ENCODE data around the gene RRP12. TPM values are rescaled to one million over a fixed set of nuclear protein-coding genes. Genes with fewer than 3 reads are reported as not detected.
A peak's percentile ranks its signal among the peaks of the same experiment; 100 is the strongest.

RRP12 gene, protein sequence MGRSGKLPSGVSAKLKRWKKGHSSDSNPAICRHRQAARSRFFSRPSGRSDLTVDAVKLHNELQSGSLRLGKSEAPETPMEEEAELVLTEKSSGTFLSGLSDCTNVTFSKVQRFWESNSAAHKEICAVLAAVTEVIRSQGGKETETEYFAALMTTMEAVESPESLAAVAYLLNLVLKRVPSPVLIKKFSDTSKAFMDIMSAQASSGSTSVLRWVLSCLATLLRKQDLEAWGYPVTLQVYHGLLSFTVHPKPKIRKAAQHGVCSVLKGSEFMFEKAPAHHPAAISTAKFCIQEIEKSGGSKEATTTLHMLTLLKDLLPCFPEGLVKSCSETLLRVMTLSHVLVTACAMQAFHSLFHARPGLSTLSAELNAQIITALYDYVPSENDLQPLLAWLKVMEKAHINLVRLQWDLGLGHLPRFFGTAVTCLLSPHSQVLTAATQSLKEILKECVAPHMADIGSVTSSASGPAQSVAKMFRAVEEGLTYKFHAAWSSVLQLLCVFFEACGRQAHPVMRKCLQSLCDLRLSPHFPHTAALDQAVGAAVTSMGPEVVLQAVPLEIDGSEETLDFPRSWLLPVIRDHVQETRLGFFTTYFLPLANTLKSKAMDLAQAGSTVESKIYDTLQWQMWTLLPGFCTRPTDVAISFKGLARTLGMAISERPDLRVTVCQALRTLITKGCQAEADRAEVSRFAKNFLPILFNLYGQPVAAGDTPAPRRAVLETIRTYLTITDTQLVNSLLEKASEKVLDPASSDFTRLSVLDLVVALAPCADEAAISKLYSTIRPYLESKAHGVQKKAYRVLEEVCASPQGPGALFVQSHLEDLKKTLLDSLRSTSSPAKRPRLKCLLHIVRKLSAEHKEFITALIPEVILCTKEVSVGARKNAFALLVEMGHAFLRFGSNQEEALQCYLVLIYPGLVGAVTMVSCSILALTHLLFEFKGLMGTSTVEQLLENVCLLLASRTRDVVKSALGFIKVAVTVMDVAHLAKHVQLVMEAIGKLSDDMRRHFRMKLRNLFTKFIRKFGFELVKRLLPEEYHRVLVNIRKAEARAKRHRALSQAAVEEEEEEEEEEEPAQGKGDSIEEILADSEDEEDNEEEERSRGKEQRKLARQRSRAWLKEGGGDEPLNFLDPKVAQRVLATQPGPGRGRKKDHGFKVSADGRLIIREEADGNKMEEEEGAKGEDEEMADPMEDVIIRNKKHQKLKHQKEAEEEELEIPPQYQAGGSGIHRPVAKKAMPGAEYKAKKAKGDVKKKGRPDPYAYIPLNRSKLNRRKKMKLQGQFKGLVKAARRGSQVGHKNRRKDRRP (N-terminal part only)
- total RNA-seq (10 to 100 TPM; 18.2 to 20.0 TPM), polyA plus RNA-seq (1 to 10 TPM; 6.3 to 7.7 TPM)

DNA sequence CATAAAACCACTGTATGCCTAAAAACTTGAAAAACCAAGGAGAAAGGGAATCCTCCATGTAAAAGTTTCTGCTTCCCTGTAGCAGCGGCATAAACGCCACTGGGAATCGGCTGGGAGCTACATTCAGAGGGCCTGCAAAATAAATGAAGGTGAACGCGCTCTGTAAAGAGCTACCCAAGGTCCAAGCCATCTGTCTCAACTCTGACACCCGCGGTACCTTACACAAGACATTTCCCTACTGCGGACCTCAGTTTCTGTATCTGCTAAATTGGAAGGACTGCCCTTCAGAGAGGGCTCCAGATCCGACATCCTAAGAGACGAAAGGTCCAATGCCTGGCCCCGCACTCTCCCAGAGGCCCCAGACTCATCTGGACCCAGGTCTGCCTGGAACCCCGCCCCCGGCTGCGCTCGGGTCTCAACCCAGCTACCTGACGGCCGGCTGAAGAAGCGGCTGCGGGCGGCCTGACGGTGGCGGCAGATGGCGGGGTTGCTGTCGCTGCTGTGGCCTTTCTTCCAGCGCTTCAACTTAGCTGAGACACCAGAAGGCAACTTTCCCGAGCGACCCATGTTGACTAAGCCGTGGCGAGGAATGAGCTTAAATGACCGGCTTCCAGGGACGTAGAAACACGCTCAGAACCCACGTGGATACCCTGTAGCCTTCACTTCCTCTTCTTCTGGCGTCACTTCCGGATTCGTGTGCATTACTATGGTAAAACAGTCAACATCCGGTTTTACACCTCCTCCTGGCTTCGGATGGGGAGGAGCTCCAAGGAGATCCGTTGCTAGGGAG is at the start of gene RRP12:
TSS of gene RRP12 (minus strand) at position 676 of the 790 bp plus-strand sequence. CDS start at position 567, 109 bp downstream.
- H3K4me3 Mint-ChIP-seq, result peak within 1 kb of the TSS; percentile 95 to 99 (median 96)

DNA sequence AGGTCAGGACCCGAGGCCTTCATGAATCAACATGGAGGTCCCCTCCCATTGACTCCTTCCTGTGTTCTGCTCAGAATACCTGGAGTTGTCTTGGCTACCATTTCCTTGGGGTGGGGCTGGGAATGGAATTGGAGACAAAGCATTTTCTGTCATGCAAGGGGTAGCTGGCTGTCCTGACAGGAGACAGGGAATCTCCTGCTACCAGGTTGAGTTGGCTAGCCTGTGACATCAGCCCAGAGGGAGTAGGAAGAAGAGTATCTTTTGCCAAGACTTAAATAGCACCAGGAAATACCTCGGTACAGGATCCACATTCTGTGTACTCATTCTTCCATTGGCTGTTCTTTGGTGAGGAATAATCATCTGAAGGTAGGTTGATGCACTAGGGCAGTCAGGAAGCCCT is 49.7 kb upstream of the RRP12 start:
- H3K27ac Mint-ChIP-seq, result peak overlapping the region in 5 of 7 donors; percentile 43 to 92 (median 52)
- peaks cover 15% of the 10 kb centered on the region for H3K36me3 ChIP-seq (ENCODE audit: insufficient read depth, low read length)
- peaks cover 0 to 3% (median 0%) of the 10 kb centered on the region in 8 donors for H3K9me3 Mint-ChIP-seq
- peaks cover 15 to 55% (median 39%) of the 10 kb centered on the region in 4 donors for H3K4me1 Mint-ChIP-seq
- no peaks in the 10 kb centered on the region for H3K27me3 ChIP-seq (ENCODE audit: insufficient read depth, low read length)
- peaks cover 24% of the 10 kb centered on the region for H3K4me1 ChIP-seq (ENCODE audit: insufficient read depth, low read length)
- H3K27ac ChIP-seq (ENCODE audit: low read depth, low read length), result no peak overlapping the region
- no peak overlapping the region for H3K4me3 Mint-ChIP-seq
- H3K9me3 ChIP-seq (ENCODE audit: control insufficient read depth in 1 of 2, low read length in 2 of 2), result no peaks in the 10 kb centered on the region
- H3K36me3 Mint-ChIP-seq, result peaks cover 3 to 31% of the 10 kb centered on the region in 2 donors
- ChIA-PET CTCF (ENCODE audit: partially characterized antibody) (no interaction called here), POLR2A (ENCODE audit: partially characterized antibody) (no interaction called here)
- DNase-seq, result no peak
- H3K4me3 ChIP-seq (ENCODE audit: low read length in 2 of 2), result no peak overlapping the region
- intact Hi-C loops (cut with micrococcal nuclease), result no loop called here
- H3K27me3 Mint-ChIP-seq, result no peaks in the 10 kb centered on the region

More for the DNA sequence above, at the start of gene RRP12:
- Histone ChIP-seq H3K36me3 (ENCODE audit: insufficient read depth, low read length) (no peaks in the 10 kb centered on the region), H3K9me3 (ENCODE audit: control insufficient read depth in 1 of 2, low read length in 2 of 2) (no peaks in the 10 kb centered on the region), H3K27ac (ENCODE audit: low read depth, low read length) (peak within 1 kb of the TSS; percentile 88), H3K27me3 (ENCODE audit: insufficient read depth, low read length) (no peaks in the 10 kb centered on the region), H3K4me3 (ENCODE audit: low read length in 2 of 2) (peak within 1 kb of the TSS; percentile 71), H3K4me1 (ENCODE audit: insufficient read depth, low read length) (peaks cover 15% of the 10 kb centered on the region)
- intact Hi-C loops (cut with micrococcal nuclease), result loop anchor here (1.0 to 2.0 kb wide), 7 partner anchors 25 to 240 kb away; partner anchors contain the start of genes ARHGAP19, EXOSC1, FRAT1 and FRAT2
- DNase-seq, result peak; percentile 89 to 97 (median 95)
- peaks cover 6 to 16% of the 10 kb centered on the region in 2 donors for H3K36me3 Mint-ChIP-seq
- POLR2A ChIA-PET (ENCODE audit: partially characterized antibody), result interaction anchor here (0.6 to 2.2 kb wide), 18 partner anchors 8 to 240 kb away, joined by 3 to 28 read pairs (median 4); partner anchors contain the start of genes ARHGAP19, FRAT1, FRAT2 and UBTD1
- CTCF ChIA-PET (ENCODE audit: partially characterized antibody), result interaction anchor here (0.7 to 4.9 kb wide), 15 partner anchors 8 to 286 kb away, joined by 3 to 40 read pairs (median 4); partner anchors contain the start of genes AVPI1 and FRAT1
- peak within 1 kb of the TSS; percentile 94 to 99 (median 99) for H3K27ac Mint-ChIP-seq
- no peaks in the 10 kb centered on the region for H3K27me3 Mint-ChIP-seq
- H3K9me3 Mint-ChIP-seq, result no peaks in the 10 kb centered on the region
- peaks cover 11 to 23% (median 15%) of the 10 kb centered on the region in 4 donors for H3K4me1 Mint-ChIP-seq

DNA sequence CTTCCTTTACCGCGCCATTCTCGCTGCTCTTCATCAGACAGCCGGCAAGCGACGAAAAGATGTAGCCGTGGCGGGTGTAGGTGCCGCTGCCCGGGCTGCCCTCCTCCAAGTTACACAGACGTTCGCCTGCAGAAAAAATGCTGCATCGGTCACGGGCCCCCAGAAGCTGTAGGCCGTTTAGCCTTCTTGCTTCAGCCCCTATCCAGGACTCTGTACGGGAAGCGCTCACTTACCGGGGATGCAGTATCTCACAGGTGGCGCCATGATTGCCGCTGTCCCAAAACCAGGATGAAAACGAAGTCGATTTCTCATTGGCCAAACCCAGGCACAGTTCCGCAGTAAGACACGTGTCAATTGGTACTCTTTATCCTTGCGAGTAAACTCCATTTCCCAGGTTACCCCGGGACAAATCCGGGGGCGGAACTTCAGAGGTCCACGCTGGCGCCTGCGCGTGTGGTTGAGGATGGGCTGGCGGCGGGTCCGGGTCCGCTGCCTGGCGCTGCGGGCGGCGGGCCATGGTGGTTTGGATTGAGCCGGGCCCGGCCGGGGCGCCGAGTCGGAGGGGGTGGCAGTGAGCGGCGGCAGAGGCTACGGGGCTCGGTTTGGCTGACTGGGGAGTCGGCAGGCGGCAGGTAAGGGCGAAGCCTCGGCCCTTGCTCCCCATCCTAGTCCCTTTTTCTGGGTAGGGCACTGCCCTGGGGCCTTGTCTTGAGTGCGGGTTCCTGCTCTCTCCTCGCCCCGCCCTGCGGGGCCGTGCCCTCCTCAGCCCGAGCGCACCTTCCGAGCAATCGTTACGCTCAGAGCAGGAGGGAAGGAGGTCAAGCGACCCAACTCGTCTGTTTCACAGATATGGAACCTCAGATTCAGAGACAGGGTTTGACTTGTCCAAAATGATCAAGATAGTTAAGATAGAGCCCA is 44.8 kb upstream of the RRP12 start, which contains the start of the genes EXOSC1 and ZDHHC16:
TSS of gene EXOSC1 (minus strand) at position 285 of the 918 bp plus-strand sequence. CDS start at position 264, 21 bp downstream.
TSS of gene ZDHHC16 (plus strand) at position 454 of the 918 bp plus-strand sequence. CDS start 5,501 bp downstream, outside the sequence.
- ChIA-PET POLR2A (ENCODE audit: partially characterized antibody) (interaction anchor here (0.9 to 1.5 kb wide), 6 partner anchors 12 to 113 kb away, joined by 3 to 7 read pairs (median 4); no protein-coding TSS in a partner anchor), CTCF (ENCODE audit: partially characterized antibody) (interaction anchor here (0.6 to 2.7 kb wide), 4 partner anchors 27 to 108 kb away, joined by 3 to 15 read pairs (median 6); partner anchors contain the start of gene RRP12)
- Mint-ChIP-seq H3K27me3 (no peaks in the 10 kb centered on the region), H3K4me1 (peaks cover 23 to 59% (median 48%) of the 10 kb centered on the region in 4 donors), H3K27ac (peak within 1 kb of the TSS; percentile 86 to 97 (median 95)), H3K9me3 (peaks cover 0 to 3% (median 0%) of the 10 kb centered on the region in 8 donors), H3K4me3 (peak within 1 kb of the TSS; percentile 97 to 100 (median 99)), H3K36me3 (peaks cover 7 to 25% of the 10 kb centered on the region in 2 donors)
- H3K27ac ChIP-seq (ENCODE audit: low read depth, low read length), result peak within 1 kb of the TSS; percentile 80
- peak within 1 kb of the TSS; percentile 79 to 93 for H3K4me3 ChIP-seq (ENCODE audit: low read length in 2 of 2)
- DNase-seq, result peak; percentile 88 to 95 (median 89)
- peaks cover 40% of the 10 kb centered on the region for H3K4me1 ChIP-seq (ENCODE audit: insufficient read depth, low read length)
- no peaks in the 10 kb centered on the region for H3K27me3 ChIP-seq (ENCODE audit: insufficient read depth, low read length)
- intact Hi-C loops (cut with micrococcal nuclease), result loop anchor here (1.0 kb wide), 7 partner anchors 20 to 187 kb away; partner anchors contain the start of genes ARHGAP19, MMS19, MORN4 and PGAM1
- peaks cover 7% of the 10 kb centered on the region for H3K36me3 ChIP-seq (ENCODE audit: insufficient read depth, low read length)
- no peaks in the 10 kb centered on the region for H3K9me3 ChIP-seq (ENCODE audit: control insufficient read depth in 1 of 2, low read length in 2 of 2)

DNA sequence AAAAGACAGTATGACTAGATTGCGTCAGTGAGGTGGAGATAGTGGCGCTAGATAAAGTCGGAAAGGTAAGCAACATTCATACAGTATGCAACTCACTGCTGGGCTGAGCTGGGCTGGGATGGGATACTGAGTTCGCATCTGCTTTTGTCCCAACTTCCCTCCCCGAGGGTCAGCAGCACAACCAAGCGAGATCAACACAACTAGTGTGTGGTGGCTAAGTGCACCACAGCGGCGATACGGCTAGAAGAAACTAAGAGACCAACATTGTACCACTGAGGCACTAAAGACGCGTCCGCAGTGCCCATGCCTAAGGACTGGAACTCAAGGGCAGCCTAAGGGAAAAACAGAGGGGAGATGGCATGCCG is 44.2 kb upstream of the RRP12 start:
- ChIA-PET CTCF (ENCODE audit: partially characterized antibody) (interaction anchor here (1.0 to 2.7 kb wide), 7 partner anchors 17 to 78 kb away, joined by 3 to 15 read pairs (median 3); partner anchors contain the start of gene RRP12), POLR2A (ENCODE audit: partially characterized antibody) (interaction anchor here (0.7 to 1.7 kb wide), 10 partner anchors 8 to 112 kb away, joined by 3 to 7 read pairs (median 4); partner anchors contain the start of gene RRP12)
- Histone ChIP-seq H3K4me3 (ENCODE audit: low read length in 2 of 2) (peak overlapping the region; percentile 79 to 93), H3K9me3 (ENCODE audit: control insufficient read depth in 1 of 2, low read length in 2 of 2) (no peaks in the 10 kb centered on the region), H3K4me1 (ENCODE audit: insufficient read depth, low read length) (peaks cover 37% of the 10 kb centered on the region), H3K36me3 (ENCODE audit: insufficient read depth, low read length) (peaks cover 11% of the 10 kb centered on the region), H3K27me3 (ENCODE audit: insufficient read depth, low read length) (no peaks in the 10 kb centered on the region), H3K27ac (ENCODE audit: low read depth, low read length) (peak overlapping the region; percentile 80)
- peaks cover 11 to 25% of the 10 kb centered on the region in 2 donors for H3K36me3 Mint-ChIP-seq
- H3K9me3 Mint-ChIP-seq, result peaks cover 0 to 3% (median 0%) of the 10 kb centered on the region in 8 donors
- intact Hi-C loops (cut with micrococcal nuclease), result no loop called here
- H3K4me3 Mint-ChIP-seq, result peak overlapping the region; percentile 97 to 100 (median 99)
- no peak for DNase-seq
- H3K27me3 Mint-ChIP-seq, result no peaks in the 10 kb centered on the region
- peaks cover 18 to 53% (median 43%) of the 10 kb centered on the region in 4 donors for H3K4me1 Mint-ChIP-seq
- H3K27ac Mint-ChIP-seq, result peak overlapping the region; percentile 86 to 97 (median 95)

DNA sequence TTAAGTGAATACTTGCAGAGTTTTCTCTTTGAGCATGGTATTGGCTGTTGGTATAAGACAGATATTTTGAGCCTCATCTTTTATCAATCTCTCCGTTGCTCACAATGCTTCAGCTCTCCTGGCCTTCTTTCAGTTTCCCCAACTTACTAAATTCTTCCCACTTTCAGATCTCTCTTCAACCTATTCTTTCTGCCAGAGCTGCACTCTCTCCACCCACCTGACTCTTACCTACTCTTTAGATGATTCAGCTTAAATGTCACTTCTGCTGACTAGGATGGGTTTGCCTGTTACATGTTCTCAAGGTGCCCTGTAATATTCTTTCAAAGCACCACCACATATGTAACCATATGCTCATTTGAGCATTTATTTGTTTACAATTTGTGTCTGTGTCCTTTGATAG is 43.1 kb upstream of the RRP12 start:
- Histone ChIP-seq H3K27ac (ENCODE audit: low read depth, low read length) (no peak overlapping the region), H3K4me1 (ENCODE audit: insufficient read depth, low read length) (peaks cover 37% of the 10 kb centered on the region), H3K4me3 (ENCODE audit: low read length in 2 of 2) (no peak overlapping the region), H3K9me3 (ENCODE audit: control insufficient read depth in 1 of 2, low read length in 2 of 2) (no peaks in the 10 kb centered on the region), H3K27me3 (ENCODE audit: insufficient read depth, low read length) (no peaks in the 10 kb centered on the region), H3K36me3 (ENCODE audit: insufficient read depth, low read length) (peaks cover 12% of the 10 kb centered on the region)
- peaks cover 0 to 3% (median 0%) of the 10 kb centered on the region in 8 donors for H3K9me3 Mint-ChIP-seq
- H3K36me3 Mint-ChIP-seq, result peaks cover 17 to 30% of the 10 kb centered on the region in 2 donors
- peak overlapping the region in 5 of 7 donors; percentile 9 to 95 (median 69) for H3K27ac Mint-ChIP-seq
- no peaks in the 10 kb centered on the region for H3K27me3 Mint-ChIP-seq
- peak overlapping the region; percentile 10 to 100 (median 98) for H3K4me3 Mint-ChIP-seq
- peaks cover 21 to 50% (median 39%) of the 10 kb centered on the region in 4 donors for H3K4me1 Mint-ChIP-seq
- POLR2A ChIA-PET (ENCODE audit: partially characterized antibody), result interaction anchor here (0.6 to 1.7 kb wide), 7 partner anchors 9 to 43 kb away, joined by 3 to 7 read pairs (median 4); partner anchors contain the start of gene RRP12
- DNase-seq, result no peak
- intact Hi-C loops (cut with micrococcal nuclease), result no loop called here
- CTCF ChIA-PET (ENCODE audit: partially characterized antibody), result interaction anchor here (1.0 to 2.7 kb wide), 8 partner anchors 20 to 79 kb away, joined by 3 to 15 read pairs (median 4); partner anchors contain the start of gene RRP12

Measured in CD4-positive, alpha-beta memory T cell (primary cell).